Type B pancreatic cell (in vitro differentiated cells): ENCODE measurements around the gene SLC8A1. TPM values are rescaled to one million over a fixed set of nuclear protein-coding genes. Genes with fewer than 3 reads are reported as not detected.

Experiments
- DNase-seq: peaks from one replicate; pipeline ENCODE4 v3.0.0; 2021; ENCODE audit warnings: mixed read lengths; ENCODE audit not compliant: unreplicated experiment; ENCODE audit errors: extremely low spot score
- H3K27ac Mint-ChIP-seq: 2 replicates; pipeline ENCODE4 v1.8.0; 2021; ENCODE audit warnings: mild to moderate bottlenecking, mixed read lengths
- H3K27me3 Mint-ChIP-seq: 2 replicates; pipeline ENCODE4 v1.8.0; 2021; ENCODE audit warnings: mixed read lengths
- H3K36me3 Mint-ChIP-seq: 2 replicates; pipeline ENCODE4 v1.8.0; 2021; ENCODE audit warnings: mixed read lengths
- H3K4me1 Mint-ChIP-seq: one replicate; pipeline ENCODE4 v1.8.0; 2021; ENCODE audit warnings: mixed read lengths; ENCODE audit not compliant: unreplicated experiment
- H3K4me3 Mint-ChIP-seq: 2 replicates; pipeline ENCODE4 v1.8.0; 2021; ENCODE audit warnings: mild to moderate bottlenecking, mixed read lengths
- H3K9me3 Mint-ChIP-seq: 2 replicates; pipeline ENCODE4 v1.8.0; 2021; ENCODE audit warnings: mixed read lengths
- total RNA-seq: library from RNA; stranded (reverse); gene quantifications from 2 replicates; pipeline ENCODE4 v1.2.1, GENCODE V29; 2021; ENCODE audit warnings: low replicate concordance
- TF ChIP-seq, protein P1 (sequence below): fragments of 200-600 bp; sonication (generic); conservative IDR thresholded peaks from 2 replicates; pipeline ENCODE4 v1.5.0; 2021; ENCODE audit warnings: antibody characterized with exemption, mild to moderate bottlenecking

SLC8A1 gene
- total RNA-seq, 1 donor from 2014 or later: 42.1 TPM

DNA sequence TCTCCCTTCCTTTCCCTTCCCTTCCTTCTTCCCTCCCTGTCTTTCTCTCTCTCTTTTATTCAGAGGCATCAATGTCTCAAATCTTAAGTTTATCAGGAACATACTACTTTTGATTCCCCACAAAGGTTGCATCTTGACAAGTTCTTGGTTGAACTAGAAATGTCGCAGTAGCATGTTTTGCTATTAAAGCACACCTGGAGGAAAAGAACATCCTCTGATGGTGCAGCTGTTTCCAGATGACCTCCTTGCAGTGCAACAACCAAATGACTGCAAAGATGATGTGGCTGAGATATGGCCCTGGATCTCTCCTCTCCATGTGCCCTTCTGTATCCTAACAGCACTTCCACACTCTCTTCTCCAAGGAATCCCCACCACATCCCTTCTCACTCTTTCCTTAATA, 127.2 kb downstream of the SLC8A1 start:
- H3K4me1 Mint-ChIP-seq: peaks cover 23% of the 10 kb centered on the region
- H3K9me3 Mint-ChIP-seq: peaks cover 14% of the 10 kb centered on the region
- peaks cover 4% of the 10 kb centered on the region for H3K36me3 Mint-ChIP-seq
- no peaks in the 10 kb centered on the region for H3K27me3 Mint-ChIP-seq
- TF ChIP-seq, protein P1, sequence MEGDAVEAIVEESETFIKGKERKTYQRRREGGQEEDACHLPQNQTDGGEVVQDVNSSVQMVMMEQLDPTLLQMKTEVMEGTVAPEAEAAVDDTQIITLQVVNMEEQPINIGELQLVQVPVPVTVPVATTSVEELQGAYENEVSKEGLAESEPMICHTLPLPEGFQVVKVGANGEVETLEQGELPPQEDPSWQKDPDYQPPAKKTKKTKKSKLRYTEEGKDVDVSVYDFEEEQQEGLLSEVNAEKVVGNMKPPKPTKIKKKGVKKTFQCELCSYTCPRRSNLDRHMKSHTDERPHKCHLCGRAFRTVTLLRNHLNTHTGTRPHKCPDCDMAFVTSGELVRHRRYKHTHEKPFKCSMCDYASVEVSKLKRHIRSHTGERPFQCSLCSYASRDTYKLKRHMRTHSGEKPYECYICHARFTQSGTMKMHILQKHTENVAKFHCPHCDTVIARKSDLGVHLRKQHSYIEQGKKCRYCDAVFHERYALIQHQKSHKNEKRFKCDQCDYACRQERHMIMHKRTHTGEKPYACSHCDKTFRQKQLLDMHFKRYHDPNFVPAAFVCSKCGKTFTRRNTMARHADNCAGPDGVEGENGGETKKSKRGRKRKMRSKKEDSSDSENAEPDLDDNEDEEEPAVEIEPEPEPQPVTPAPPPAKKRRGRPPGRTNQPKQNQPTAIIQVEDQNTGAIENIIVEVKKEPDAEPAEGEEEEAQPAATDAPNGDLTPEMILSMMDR: no peak
- DNase-seq: no peak
- H3K4me3 Mint-ChIP-seq: no peak overlapping the region
- no peak overlapping the region for H3K27ac Mint-ChIP-seq

DNA sequence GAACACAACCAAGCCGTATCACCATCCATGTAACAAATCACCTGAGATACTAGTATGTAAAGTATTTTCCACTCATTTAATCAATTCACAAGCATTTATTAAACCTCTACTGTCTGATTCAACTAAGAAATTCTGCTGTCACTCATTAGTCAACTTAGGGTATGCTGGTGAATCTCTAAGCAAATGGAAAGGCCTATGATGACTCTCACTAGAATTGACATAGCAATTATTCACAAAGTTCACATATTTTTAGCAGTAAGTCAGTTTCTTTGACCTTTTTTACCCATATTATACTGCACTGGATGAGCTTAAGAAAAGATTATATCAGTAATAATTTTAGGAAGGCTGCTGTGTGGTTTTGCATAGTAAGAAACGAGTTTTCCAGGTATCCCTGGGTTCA, 130.1 kb downstream of the SLC8A1 start:
- TF ChIP-seq, protein P1: no peak
- H3K27ac Mint-ChIP-seq: no peak overlapping the region
- peaks cover 14% of the 10 kb centered on the region for H3K9me3 Mint-ChIP-seq
- H3K27me3 Mint-ChIP-seq: no peaks in the 10 kb centered on the region
- H3K36me3 Mint-ChIP-seq: peaks cover 4% of the 10 kb centered on the region
- peaks cover 25% of the 10 kb centered on the region for H3K4me1 Mint-ChIP-seq
- no peak overlapping the region for H3K4me3 Mint-ChIP-seq
- no peak for DNase-seq

DNA sequence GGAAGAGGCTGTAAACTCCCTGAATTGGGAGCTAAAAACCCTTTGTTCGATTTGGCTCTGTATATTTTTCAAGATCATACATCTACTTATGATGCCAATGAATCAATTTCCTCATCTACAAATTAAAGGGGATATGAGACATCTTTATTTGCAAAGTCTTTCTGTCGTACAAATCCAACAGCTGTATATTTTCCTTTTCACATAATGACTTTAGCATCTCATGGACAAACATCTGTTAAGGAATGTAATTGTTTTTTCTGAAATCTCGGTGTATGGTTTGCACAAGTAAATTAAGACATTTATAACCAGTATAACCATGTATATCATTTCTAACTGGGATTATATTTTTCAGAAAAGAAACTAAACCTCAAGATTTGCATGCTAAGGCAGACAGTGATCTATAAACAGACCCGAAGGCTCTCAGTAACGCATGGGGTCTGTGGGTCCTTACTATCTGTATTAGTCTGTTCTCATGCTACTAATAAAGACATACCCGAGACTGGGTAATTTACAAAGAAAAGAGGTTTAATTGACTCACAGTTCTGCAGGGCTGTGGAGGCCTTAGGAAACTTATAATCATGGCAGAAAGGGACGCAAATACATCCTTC, 130.8 kb downstream of the SLC8A1 start:
- peaks cover 25% of the 10 kb centered on the region for H3K4me1 Mint-ChIP-seq
- TF ChIP-seq, protein P1: no peak
- H3K36me3 Mint-ChIP-seq: peaks cover 2% of the 10 kb centered on the region
- peaks cover 8% of the 10 kb centered on the region for H3K9me3 Mint-ChIP-seq
- H3K27ac Mint-ChIP-seq: no peak overlapping the region
- H3K27me3 Mint-ChIP-seq: no peaks in the 10 kb centered on the region
- no peak for DNase-seq
- H3K4me3 Mint-ChIP-seq: no peak overlapping the region

DNA sequence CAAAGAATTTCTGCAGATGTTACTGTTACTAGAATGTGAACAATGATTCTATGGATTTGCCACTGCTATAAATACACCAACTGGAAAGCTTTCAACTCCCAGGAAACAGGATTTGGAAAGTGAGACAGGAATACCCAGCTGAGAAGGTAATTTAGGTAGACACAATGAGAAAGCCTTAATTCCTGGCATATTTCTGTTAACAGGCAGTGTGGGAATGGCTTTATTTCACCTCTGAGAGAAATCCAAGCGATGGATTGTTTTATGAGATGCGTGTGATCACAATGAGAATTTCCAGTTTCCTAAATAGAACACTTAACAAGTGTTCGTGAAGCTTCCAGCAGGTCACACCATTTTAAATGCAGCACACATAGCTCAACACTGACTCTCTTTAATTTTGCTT, 133.0 kb downstream of the SLC8A1 start:
- H3K4me3 Mint-ChIP-seq: no peak overlapping the region
- H3K27me3 Mint-ChIP-seq: no peaks in the 10 kb centered on the region
- H3K9me3 Mint-ChIP-seq: no peaks in the 10 kb centered on the region
- TF ChIP-seq, protein P1: no peak
- H3K36me3 Mint-ChIP-seq: no peaks in the 10 kb centered on the region
- peaks cover 16% of the 10 kb centered on the region for H3K4me1 Mint-ChIP-seq
- DNase-seq: no peak
- H3K27ac Mint-ChIP-seq: no peak overlapping the region

DNA sequence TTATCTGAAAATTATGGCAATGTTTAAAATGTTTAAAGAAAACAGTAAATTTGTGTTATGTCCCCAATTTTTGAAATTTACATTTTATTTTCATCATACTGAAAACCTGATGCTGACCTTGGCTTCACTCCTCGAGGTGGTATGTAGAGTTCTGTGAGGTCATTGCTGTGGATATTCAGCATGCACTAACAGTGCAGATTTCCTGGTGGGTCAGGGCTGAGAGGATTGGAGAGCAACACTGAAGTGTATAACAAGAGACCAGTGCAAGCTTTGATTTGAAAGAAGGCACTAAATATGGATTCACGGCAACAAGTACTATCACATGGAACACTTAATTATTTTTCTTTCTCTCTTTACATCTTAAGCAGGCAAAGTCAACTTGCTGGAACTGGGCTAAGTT, 134.1 kb downstream of the SLC8A1 start:
- H3K36me3 Mint-ChIP-seq: no peaks in the 10 kb centered on the region
- H3K9me3 Mint-ChIP-seq: no peaks in the 10 kb centered on the region
- no peak overlapping the region for H3K4me3 Mint-ChIP-seq
- TF ChIP-seq, protein P1: no peak
- no peak overlapping the region for H3K27ac Mint-ChIP-seq
- H3K4me1 Mint-ChIP-seq: peaks cover 16% of the 10 kb centered on the region
- DNase-seq: no peak
- H3K27me3 Mint-ChIP-seq: no peaks in the 10 kb centered on the region

DNA sequence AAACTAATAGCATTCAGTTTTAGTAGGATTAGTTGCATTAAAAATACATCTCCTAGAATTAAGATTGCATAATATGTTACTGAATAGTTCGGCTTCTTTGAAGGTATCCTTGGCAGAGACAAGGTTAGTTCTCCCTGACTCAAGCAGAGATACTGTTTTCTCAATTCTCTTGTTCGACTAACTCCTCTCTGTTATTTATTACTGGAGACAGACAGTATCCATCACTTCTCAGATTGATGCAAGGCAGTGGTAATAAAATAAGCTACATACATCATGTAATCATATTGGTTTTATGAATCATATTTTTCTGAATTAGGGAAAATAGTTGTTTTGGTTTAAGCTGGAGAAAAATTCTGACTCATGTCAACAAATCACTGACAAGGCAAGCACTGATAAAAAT, 134.8 kb downstream of the SLC8A1 start:
- no peak overlapping the region for H3K4me3 Mint-ChIP-seq
- no peaks in the 10 kb centered on the region for H3K9me3 Mint-ChIP-seq
- no peaks in the 10 kb centered on the region for H3K27me3 Mint-ChIP-seq
- DNase-seq: no peak
- no peak overlapping the region for H3K27ac Mint-ChIP-seq
- H3K36me3 Mint-ChIP-seq: no peaks in the 10 kb centered on the region
- H3K4me1 Mint-ChIP-seq: peaks cover 17% of the 10 kb centered on the region
- TF ChIP-seq, protein P1: no peak
